ENCODE data around the gene C1orf53.

C1orf53 gene

GRCh38 chr1:197927908-197928665 is 25.7 kb downstream of the C1orf53 start:
- no peak for DNase-seq
- Histone ChIP-seq H3K4me1 (ENCODE audit: low read length) (0 out of 2 replicates have a peak, but pooled peaks cover 3% of the 10 kb centered on the region), H3K9me3 (replicated peaks; ENCODE audit: insufficient read depth, low read length) (no peaks in the 10 kb centered on the region), H3K9me2 (replicated peaks; ENCODE audit: insufficient read depth, low read length) (no peaks in the 10 kb centered on the region), H3K27ac (ENCODE audit: low read length) (no peak overlapping the region), H3K36me3 (replicated peaks; ENCODE audit: insufficient read depth, low read length) (no peaks in the 10 kb centered on the region), H3K4me3 (ENCODE audit: low read length) (peak overlapping the region; percentile 58; the same call in 1 of the 2 replicates), H3K27me3 (replicated peaks; ENCODE audit: insufficient read depth, low read length) (no peaks in the 10 kb centered on the region), H3K79me2 (ENCODE audit: low read length) (no peaks in the 10 kb centered on the region), H4K20me1 (ENCODE audit: insufficient read depth, low read length) (no peaks in the 10 kb centered on the region), H3K9ac (ENCODE audit: low read length) (0 out of 2 replicates have a peak overlapping the region, but pooled peaks have one; percentile 9), H3F3A (ENCODE audit: insufficient read depth, low read length) (no peaks in the 10 kb centered on the region), H2AFZ (ENCODE audit: low read length) (peak overlapping the region; percentile 73), H3K4me2 (ENCODE audit: low read depth, low read length) (peak overlapping the region; percentile 62)
- no peak for TF ChIP-seq EZH2phosphoT487 (IDR thresholded peaks at IDR 0.05; ENCODE audit: low read length)

- Histone ChIP-seq H3K9me2 (replicated peaks; ENCODE audit: insufficient read depth, low read length) (no peaks in the 10 kb centered on the region), H3K9ac (ENCODE audit: low read length) (peak overlapping the region; percentile 9; the same call in 1 of the 2 replicates), H2AFZ (ENCODE audit: low read length) (peak overlapping the region; percentile 73), H3K4me3 (ENCODE audit: low read length) (peak overlapping the region; percentile 58), H3F3A (ENCODE audit: insufficient read depth, low read length) (no peaks in the 10 kb centered on the region), H3K79me2 (ENCODE audit: low read length) (no peaks in the 10 kb centered on the region), H4K20me1 (ENCODE audit: insufficient read depth, low read length) (no peaks in the 10 kb centered on the region), H3K27me3 (replicated peaks; ENCODE audit: insufficient read depth, low read length) (no peaks in the 10 kb centered on the region), H3K27ac (ENCODE audit: low read length) (no peak overlapping the region), H3K9me3 (replicated peaks; ENCODE audit: insufficient read depth, low read length) (no peaks in the 10 kb centered on the region), H3K4me1 (ENCODE audit: low read length) (0 out of 2 replicates have a peak, but pooled peaks cover 3% of the 10 kb centered on the region), H3K36me3 (replicated peaks; ENCODE audit: insufficient read depth, low read length) (no peaks in the 10 kb centered on the region), H3K4me2 (ENCODE audit: low read depth, low read length) (peak overlapping the region; percentile 62)
- DNase-seq = peak; percentile 31
- no peak for TF ChIP-seq EZH2phosphoT487 (IDR thresholded peaks at IDR 0.05; ENCODE audit: low read length)
- no peak for TF ChIP-seq CTCF (IDR thresholded peaks at IDR 0.05; ENCODE audit: low read length)
- no peak for TF ChIP-seq EZH2 (optimal IDR thresholded peaks at IDR 0.05; ENCODE audit: low read depth, low read length)
Observed at GRCh38 chr1:197928849-197929336, 26.5 kb downstream of the C1orf53 start.

- Histone ChIP-seq H3F3A (ENCODE audit: insufficient read depth, low read length) (no peaks in the 10 kb centered on the region), H3K9ac (ENCODE audit: low read length) (no peak overlapping the region), H3K9me3 (replicated peaks; ENCODE audit: insufficient read depth, low read length) (no peaks in the 10 kb centered on the region), H3K36me3 (replicated peaks; ENCODE audit: insufficient read depth, low read length) (no peaks in the 10 kb centered on the region), H3K4me3 (ENCODE audit: low read length) (no peak overlapping the region), H3K27me3 (replicated peaks; ENCODE audit: insufficient read depth, low read length) (no peaks in the 10 kb centered on the region), H3K4me1 (ENCODE audit: low read length) (0 out of 2 replicates have a peak, but pooled peaks cover 3% of the 10 kb centered on the region), H3K4me2 (ENCODE audit: low read depth, low read length) (no peak overlapping the region), H3K79me2 (ENCODE audit: low read length) (no peaks in the 10 kb centered on the region), H4K20me1 (ENCODE audit: insufficient read depth, low read length) (no peaks in the 10 kb centered on the region), H3K27ac (ENCODE audit: low read length) (no peak overlapping the region), H3K9me2 (replicated peaks; ENCODE audit: insufficient read depth, low read length) (no peaks in the 10 kb centered on the region), H2AFZ (ENCODE audit: low read length) (no peak overlapping the region)
- TF ChIP-seq EZH2 (optimal IDR thresholded peaks at IDR 0.05; ENCODE audit: low read depth, low read length) = no peak
- no peak for TF ChIP-seq EZH2phosphoT487 (IDR thresholded peaks at IDR 0.05; ENCODE audit: low read length)
- no peak for TF ChIP-seq CTCF (IDR thresholded peaks at IDR 0.05; ENCODE audit: low read length)
- no peak for DNase-seq
Observed at GRCh38 chr1:197933016-197933415, 30.6 kb downstream of the C1orf53 start.

- no peaks in the 10 kb centered on the region for H4K20me1 ChIP-seq (ENCODE audit: insufficient read depth, low read length)
- H3K79me2 ChIP-seq (ENCODE audit: low read length) = no peaks in the 10 kb centered on the region
- no peak overlapping the region for H3K27ac ChIP-seq (ENCODE audit: low read length)
- no peaks in the 10 kb centered on the region for H3K36me3 ChIP-seq (replicated peaks; ENCODE audit: insufficient read depth, low read length)
- no peak overlapping the region for H2AFZ ChIP-seq (ENCODE audit: low read length)
- TF ChIP-seq EZH2 (optimal IDR thresholded peaks at IDR 0.05; ENCODE audit: low read depth, low read length) (no peak), EZH2phosphoT487 (IDR thresholded peaks at IDR 0.05; ENCODE audit: low read length) (no peak), CTCF (IDR thresholded peaks at IDR 0.05; ENCODE audit: low read length) (no peak)
- no peak overlapping the region for H3K9ac ChIP-seq (ENCODE audit: low read length)
- no peaks in the 10 kb centered on the region for H3K9me2 ChIP-seq (replicated peaks; ENCODE audit: insufficient read depth, low read length)
- no peak overlapping the region for H3K4me3 ChIP-seq (ENCODE audit: low read length)
- H3K4me2 ChIP-seq (ENCODE audit: low read depth, low read length) = no peak overlapping the region
- 0 out of 2 replicates have a peak, but pooled peaks cover under 1% of the 10 kb centered on the region for H3K4me1 ChIP-seq (ENCODE audit: low read length)
- H3K9me3 ChIP-seq (replicated peaks; ENCODE audit: insufficient read depth, low read length) = no peaks in the 10 kb centered on the region
- DNase-seq = no peak
- H3F3A ChIP-seq (ENCODE audit: insufficient read depth, low read length) = no peaks in the 10 kb centered on the region
- no peaks in the 10 kb centered on the region for H3K27me3 ChIP-seq (replicated peaks; ENCODE audit: insufficient read depth, low read length)
Observed at GRCh38 chr1:197933647-197934046, 31.2 kb downstream of the C1orf53 start.

Measured in MM.1S (cell line).